IPS-18c (cell line): Measurements from ENCODE around the gene ANXA11.

Experiments used
- H3K4me3 ChIP-seq: 2 replicates; pipeline ENCODE4 v1.7.0; 2013; ENCODE audit warnings: low read depth, mild to moderate bottlenecking, low read length, moderate library complexity; ENCODE audit not compliant: insufficient read depth
- H3K9me3 ChIP-seq: one replicate; pipeline ENCODE4 v1.6.1; 2013; ENCODE audit warnings: mild to moderate bottlenecking, low read length, moderate library complexity; ENCODE audit not compliant: control insufficient read depth, insufficient read depth

ANXA11 gene

DNA sequence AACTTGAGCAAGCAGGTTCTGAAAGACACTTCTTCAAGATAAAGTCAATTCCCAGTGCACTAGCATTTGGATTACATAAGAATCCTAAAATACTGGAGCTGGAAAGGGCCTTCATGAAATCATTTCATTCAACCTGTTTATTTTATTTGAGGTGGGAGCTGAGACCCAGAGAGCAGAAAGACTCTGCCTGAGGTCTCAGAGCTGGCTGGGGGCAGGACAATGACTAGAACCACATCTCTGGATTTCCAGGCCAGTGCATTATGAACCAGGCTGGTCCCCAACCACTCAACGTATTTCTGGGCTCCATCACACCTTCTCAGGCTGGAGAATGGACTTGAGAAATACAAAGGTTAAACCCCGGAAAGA is 8.4 kb downstream of the ANXA11 start:
- H3K4me3 ChIP-seq, result no peak overlapping the region
- H3K9me3 ChIP-seq, result no peaks in the 10 kb centered on the region

DNA sequence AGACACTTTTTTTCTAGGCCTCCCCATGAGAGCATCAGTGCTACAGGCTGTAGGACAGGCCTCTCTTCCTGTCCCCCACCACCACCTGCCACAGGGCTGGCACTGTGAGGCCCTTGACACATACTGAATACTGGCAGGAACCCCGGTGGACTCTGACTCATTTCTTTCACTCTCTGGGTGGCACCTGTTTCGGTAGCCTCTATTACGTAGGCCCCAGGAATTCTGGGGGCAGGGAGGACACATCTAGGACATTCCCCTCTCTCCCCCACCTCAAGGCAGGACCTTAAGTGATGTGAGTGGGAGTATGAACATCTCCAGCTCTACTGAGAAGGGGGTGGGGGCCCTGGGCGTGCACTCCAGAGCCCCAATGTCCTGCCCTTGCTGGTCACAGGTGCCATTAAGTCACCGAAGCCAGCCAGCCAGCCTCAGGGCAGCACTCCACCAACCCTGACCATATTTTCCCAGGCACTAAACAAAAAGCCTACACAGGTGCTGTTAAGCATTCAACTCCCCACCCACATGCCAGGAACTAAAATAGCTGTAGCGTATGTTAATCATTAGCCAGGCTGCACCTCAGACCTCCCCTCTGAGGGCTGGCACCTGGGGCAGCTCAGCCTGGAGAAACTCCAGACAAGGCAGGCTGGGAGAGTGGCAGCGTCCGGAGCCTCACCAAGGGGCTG is 8.9 kb downstream of the ANXA11 start:
- H3K4me3 ChIP-seq, result no peak overlapping the region
- no peaks in the 10 kb centered on the region for H3K9me3 ChIP-seq

DNA sequence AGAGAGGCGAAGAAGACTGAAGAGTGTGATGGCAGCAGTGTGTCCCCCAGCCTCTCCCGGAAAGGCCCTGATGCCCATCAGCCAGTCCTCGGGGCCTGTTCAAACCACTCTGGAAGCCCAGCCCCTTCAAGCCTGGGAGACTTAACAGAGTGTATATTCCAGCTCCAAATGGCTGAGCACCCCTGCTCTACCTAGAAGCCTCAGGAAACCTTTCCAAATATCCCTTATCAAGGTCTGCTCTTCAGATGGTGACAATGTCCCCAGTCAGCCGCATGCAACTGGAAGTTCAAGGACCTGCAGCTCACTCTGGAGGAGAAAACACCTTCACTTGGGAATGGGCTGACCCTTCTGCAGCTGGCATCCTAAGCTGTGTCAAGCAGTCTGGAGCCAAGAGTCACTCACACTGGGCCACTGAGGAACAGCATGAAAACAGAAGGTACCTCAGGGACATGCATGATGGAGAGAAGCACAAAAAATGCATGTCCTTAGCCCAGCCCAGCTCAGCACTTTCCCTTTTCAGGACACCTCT is 10.2 kb downstream of the ANXA11 start:
- Histone ChIP-seq H3K9me3 (no peaks in the 10 kb centered on the region), H3K4me3 (no peak overlapping the region)

DNA sequence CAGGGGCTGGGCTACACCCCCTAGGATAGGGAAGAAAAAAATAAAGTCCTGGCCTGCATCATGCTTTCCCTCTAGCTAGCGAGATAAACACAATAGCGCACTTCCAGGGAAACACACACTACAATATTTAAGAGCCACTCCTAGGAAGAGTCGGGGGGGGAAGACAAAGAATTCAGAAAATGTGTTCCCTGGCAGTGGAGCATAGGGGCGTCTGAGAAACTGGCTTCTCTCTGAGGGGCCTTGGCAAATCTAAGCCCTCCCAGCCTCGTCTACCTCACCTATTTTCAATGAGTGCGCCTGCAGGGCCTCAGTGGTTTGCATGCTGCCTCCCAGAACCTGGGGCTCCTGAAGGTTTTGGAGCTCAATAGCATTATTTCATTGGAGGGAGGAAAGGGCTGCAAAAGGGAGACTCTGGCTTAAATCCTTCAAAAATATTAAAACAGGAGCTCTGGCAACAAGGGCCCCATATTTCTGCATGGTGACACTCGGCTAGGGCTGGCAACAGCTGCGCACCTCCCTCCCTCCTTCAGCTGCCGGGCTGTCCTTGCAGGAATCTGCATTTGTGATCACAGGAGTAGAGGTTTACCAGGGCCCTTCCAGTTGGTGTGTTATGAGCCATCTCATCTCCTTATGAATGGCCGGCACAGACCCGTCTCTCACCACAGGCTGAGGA is 10.8 kb downstream of the ANXA11 start:
- no peaks in the 10 kb centered on the region for H3K9me3 ChIP-seq
- H3K4me3 ChIP-seq, result no peak overlapping the region

DNA sequence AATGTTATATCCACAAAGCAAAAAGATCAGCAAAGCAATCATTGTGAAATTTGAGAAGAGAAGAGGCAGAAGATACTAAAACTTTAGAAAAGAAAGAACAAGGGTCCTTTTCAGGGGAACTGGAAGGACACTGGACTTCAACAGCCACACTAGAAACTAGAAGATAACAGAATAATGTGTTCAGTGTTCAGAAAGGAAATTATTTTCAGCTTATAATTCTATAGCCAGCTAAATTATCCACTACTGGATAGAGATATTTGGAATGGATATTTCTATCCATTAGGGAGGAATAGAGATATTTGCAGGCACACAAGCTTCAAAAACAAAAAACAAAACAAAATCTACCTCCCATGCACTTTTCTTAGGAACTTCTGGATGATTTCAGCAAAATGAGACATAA is 12.8 kb downstream of the ANXA11 start:
- no peaks in the 10 kb centered on the region for H3K9me3 ChIP-seq
- no peak overlapping the region for H3K4me3 ChIP-seq

DNA sequence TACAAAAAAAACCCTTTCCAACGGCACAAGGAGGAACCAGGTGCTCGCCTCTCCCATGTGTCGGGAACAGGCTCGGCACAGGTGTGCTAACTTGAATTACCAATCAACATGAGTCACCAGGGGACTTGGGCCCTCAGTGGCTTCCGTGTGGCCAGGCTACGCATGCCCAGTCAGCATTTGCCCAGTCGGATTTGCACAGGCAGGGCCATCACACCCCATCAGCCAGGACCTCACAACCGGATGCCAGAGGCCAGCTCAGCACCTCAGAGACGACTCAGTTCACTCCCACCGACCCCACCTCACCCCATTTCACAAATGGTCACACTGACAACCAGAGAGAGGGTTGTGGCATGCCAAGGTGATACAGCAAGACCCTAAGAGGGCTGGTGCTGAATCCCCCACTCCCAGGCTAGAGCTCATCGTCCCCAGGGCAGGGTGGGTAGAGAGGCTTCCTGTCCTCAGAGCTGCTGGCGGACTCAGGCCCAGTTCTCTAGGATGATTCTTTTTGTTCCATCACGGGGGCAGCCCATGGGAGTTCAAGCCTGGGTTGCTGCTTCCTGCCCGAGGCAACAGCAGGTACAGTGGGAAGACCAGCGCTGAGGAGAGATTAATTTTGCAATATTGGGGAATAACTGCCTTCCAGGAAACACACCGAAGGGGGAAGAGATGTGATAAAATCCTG is 13.6 kb downstream of the ANXA11 start:
- Histone ChIP-seq H3K9me3 (no peaks in the 10 kb centered on the region), H3K4me3 (no peak overlapping the region)

DNA sequence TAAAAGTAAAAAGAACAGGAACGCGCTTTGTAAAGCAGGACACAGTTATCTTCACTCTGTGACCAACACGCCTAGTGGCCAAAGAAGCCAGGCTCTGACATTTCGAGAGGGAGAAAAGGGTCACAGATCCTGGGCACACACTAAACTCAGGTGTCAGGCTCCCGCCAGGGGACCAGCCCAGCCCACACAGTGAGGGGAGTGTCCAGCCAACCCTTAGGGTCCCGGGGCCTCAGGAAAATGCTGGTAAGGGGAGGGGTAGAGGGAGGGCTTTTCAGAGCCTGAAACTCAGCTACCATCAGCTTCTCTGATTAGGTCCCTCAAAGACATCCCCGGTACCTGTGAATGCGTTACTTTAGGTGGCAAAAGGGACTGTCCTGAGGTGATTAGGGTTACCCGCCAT is 16.6 kb downstream of the ANXA11 start:
- no peak overlapping the region for H3K4me3 ChIP-seq
- no peaks in the 10 kb centered on the region for H3K9me3 ChIP-seq

DNA sequence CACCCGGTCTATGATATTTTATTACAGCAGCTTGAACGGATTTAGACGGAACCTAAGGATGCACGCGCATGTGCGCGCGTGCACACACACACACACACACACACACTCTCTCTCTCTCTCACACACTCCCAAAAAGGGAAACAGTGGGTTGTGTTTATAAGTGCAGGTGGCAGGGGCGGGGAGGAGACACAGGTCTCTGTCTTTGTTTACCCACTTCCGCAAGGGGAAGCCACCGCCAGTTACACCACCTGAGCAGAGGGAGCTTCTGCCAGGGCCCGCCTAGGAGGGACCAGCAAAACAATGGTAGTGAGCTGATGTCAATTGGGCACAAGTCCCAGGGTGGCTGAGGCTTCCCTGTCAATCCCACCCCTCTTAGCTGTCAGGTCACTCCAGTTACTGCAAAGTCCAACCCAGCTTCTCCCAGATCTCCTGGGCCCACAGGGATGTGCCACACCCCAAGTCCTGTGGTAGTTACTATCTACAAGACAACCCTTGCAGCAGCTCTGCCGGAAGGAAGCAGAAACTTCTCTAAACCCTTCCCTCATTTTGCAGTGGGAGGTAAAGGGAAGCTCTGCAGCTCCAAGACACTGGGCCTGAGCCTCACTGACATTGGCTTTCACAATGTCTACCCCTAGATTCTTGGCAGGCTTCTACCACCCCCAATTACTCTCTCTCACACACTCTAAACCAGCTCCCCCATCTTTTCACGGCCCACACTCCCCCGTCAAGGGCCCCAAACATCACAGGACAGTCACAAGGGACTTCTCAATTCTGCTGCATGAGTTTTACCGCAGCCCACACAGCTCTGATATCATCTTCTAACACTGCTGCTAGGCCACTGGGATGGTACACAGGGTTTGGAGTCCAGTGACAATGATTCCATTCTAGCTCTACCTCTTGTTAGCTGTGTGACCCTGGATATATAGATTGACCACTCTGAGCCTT is 17.6 kb downstream of the ANXA11 start:
- no peak overlapping the region for H3K4me3 ChIP-seq

DNA sequence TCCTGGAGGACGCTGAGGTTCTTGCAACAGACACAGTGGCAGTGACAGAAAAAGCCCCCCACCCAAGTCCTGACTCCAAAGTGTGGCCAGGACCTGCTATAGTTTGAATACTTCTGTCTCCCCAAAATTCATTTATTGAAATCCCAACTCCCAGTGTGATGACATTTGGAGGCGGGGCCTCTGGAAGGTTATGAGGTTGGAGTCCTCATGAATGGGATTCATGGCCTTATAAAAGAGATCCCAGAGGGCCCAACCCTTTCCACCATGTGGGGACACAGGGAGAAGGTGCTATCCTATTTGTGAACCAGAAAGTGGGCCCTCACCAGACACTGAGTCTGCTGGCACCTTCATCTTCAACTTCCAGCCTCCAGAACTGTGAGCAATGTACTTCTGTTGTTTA is 18.3 kb downstream of the ANXA11 start:
- Histone ChIP-seq H3K4me3 (no peak overlapping the region), H3K9me3 (no peaks in the 10 kb centered on the region)

More for the DNA sequence above, 17.6 kb downstream of the ANXA11 start:
- no peaks in the 10 kb centered on the region for H3K9me3 ChIP-seq

DNA sequence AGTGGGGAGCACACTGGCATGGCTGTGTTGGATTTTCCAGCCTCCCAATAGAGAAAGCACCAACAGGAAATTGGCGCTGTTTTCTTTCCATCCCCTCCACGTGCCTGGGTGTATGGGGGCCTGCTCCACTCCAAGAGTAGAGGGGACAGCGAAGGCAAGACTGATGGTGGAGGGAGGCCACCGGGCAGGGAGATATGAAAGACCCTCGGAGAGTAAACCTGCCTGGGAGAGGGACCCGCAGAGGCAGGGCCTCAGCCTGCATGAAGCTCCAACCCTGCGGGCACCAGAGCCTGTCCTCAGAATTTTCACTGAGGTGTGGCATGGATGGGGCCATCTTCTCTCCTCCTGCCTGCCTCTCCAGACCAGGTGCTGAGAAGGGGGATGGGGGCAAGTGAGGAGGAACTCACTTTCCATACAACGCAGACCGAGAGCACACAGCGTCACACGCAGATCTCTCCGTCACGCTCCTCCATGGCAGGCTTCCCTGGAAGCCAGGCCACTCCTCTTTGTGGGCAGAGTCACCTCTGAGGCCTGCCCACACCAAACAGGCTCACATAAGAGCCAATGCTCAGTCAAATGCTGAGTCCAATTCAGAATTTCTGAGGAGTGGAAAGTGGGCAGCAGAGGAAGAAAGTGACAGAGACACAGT is 18.8 kb downstream of the ANXA11 start:
- Histone ChIP-seq H3K9me3 (no peaks in the 10 kb centered on the region), H3K4me3 (no peak overlapping the region)

DNA sequence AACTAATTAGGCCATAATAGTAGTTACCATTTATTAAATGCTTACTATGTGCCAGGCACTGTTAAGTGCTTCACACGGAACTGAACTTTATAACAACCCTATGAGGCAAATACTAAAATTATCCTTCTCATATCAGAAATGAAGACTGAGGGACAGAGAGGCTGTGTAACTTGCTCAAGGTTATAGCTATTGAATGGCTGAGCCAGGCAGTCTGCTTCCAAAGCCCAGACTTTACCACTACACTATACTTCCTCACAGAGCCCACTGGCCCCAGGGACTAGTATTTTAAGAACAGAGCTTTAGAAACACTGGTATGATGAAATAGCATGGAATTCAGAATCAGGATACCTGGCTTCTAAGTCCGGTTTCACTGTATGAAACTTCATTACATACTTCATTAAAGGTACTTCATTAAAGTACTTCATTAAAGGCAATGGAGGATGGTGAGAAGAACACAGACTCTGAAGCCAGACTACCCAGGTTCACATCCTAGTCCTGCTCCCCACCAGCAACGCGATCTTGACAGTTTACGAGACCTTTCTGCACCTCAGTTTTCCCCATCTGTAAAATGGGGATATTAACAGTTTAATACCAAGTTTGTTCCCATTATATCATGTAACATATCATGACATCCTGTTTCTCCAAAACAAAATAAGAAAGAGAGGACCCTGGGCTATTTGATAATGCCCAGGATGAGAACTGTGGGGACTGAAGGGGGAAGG is 19.6 kb downstream of the ANXA11 start:
- H3K4me3 ChIP-seq, result no peak overlapping the region
- no peaks in the 10 kb centered on the region for H3K9me3 ChIP-seq

DNA sequence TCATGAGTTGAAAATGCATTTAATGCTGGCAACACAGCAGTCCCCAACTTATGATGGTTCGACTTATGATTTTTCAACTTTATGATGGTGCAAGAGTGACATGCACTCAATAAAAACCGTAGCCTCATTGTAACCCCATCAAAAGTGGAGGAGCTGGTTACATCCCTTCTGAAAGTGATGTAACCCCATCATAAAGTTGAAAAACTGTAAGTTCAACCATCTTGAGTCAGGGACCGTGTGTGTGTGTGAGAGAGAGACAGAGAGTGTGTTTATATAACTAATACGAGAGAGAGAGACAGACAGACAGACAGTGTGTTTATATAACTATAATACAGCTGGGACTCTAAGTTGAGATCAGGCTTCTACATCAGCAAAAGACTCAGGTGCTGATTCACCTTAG is 21.0 kb downstream of the ANXA11 start:
- no peak overlapping the region for H3K4me3 ChIP-seq

DNA sequence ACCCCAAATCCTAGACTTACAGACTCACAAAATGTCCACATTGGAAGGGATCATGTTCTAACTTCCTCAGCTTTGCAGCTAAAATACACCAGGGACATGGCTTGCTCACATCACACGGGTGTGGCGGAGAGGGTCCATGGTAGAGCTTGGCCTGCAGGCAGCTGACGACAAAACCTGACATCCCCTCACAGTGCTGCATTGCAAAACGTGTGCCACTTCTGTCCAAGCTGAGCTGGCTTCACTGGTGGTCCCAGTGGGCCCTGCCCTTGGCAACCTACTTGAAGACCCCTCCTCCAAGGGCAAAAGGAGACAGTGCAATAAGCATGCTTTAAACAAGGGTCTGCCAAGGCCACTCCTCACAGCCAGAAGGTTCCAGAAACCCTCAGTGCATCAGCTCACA is 21.9 kb downstream of the ANXA11 start:
- Histone ChIP-seq H3K9me3 (no peaks in the 10 kb centered on the region), H3K4me3 (no peak overlapping the region)

More for the DNA sequence above, 21.0 kb downstream of the ANXA11 start:
- H3K9me3 ChIP-seq, result no peaks in the 10 kb centered on the region

DNA sequence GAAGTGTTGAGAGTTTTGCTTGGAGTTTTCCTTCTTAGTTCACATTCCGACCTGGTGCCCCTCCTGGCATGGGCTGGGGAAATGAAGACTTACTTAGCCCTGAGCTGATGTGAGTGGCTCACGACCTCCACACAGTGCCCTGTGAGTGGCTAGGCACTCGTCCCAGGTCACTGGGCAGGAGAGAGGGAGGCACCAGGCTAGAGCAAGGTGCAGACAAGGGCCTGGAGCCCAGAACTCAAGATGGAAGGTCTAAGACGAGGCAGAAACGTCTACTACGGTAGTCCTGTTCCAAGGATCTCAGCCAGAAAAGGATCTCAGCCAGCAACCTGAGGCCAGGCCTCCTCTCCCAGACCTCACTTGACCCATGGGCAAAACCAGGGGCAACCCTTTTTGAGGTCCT is 22.4 kb downstream of the ANXA11 start:
- Histone ChIP-seq H3K4me3 (no peak overlapping the region), H3K9me3 (no peaks in the 10 kb centered on the region)

DNA sequence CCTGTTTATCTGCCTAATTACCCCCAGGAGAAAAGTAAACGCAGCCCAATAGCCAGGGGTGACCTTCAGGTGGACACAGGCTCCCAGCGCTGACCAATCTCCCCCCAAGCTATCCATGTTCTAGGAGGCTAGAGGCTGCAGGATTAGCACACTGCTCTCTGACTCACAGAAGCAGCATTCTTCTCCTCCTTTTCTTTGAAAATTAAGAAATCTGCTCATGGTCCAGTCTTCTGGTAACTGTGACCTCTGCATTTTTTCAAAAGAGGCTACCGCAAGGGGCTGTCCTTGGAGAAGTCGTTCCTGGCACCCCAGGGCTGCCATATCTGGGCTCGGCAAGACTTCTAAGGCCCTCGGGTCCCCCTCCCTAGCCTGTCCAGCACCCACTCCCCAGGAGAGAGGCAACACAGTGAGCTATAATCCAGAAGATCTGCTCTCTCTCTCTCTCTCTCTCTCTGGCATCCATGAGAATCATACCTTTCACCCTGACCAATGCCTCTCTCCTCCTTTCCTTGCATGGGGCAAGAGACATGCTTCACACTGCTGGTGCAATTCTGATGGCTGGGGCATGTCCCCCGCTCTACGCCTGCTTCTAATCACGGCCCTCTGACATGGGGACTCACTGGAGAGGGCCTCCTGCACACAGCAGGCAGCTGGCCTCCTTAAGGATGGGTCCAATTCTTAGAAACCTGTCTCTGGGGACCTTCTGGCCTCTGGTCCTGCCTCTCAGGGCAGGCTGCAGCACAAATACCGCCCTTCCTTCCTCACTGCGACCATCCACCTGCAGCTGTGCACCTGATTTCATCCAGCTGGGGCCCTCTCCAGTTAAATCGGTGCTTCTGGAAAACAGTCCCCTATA is 27.3 kb downstream of the ANXA11 start:
- Histone ChIP-seq H3K9me3 (no peaks in the 10 kb centered on the region), H3K4me3 (no peak overlapping the region)
